Measurements from ENCODE around the gene C1orf35. TPM values are rescaled to one million over a fixed set of nuclear protein-coding genes. Genes with fewer than 3 reads are reported as not detected.

Gene C1orf35
- total and polyA plus RNA-seq, 9 of the 15 experiments (the other 6 are each of a cell fraction or from before 2014, with no cell fraction given) = 3.2 to 48.7 (median 12.5) TPM

- no peak for TF ChIP-seq DNMT1 (IDR thresholded peaks at IDR 0.05)
- TF ChIP-seq CREB1 (IDR thresholded peaks at IDR 0.05) = no peak
- no peak for TF ChIP-seq CREB1 (CRISPR knock-in tag; IDR thresholded peaks at IDR 0.05)
- no peak for TF ChIP-seq ZNF644 (tag; IDR thresholded peaks at IDR 0.05; ENCODE audit: low read depth)
- no peak for TF ChIP-seq FOXM1 (IDR thresholded peaks at IDR 0.05; ENCODE audit: low read depth)
- no peak for TF ChIP-seq FOXM1 (CRISPR knock-in tag; IDR thresholded peaks at IDR 0.05; ENCODE audit: low read depth)
- no peak for TF ChIP-seq HNRNPK (IDR thresholded peaks at IDR 0.05; ENCODE audit: low read depth, low read length, poor library complexity, severe bottlenecking)
- TF ChIP-seq TARDBP (IDR thresholded peaks at IDR 0.05) = no peak
- TF ChIP-seq ZNF347 (CRISPR knock-in tag; IDR thresholded peaks at IDR 0.05; ENCODE audit: low read depth) = no peak
- no peak for TF ChIP-seq PYGO2 (tag; IDR thresholded peaks at IDR 0.05)
- TF ChIP-seq PHTF2 (CRISPR knock-in tag; IDR thresholded peaks at IDR 0.05) = no peak
- no peak for TF ChIP-seq ZNF121 (CRISPR knock-in tag; conservative IDR thresholded peaks at IDR 0.05)
- TF ChIP-seq ZBTB2 (IDR thresholded peaks at IDR 0.05) = 0 out of 2 replicates have a peak, but pooled peaks have one; percentile 25
- peak in 1 of 2 experiments; percentile 43; a peak in 1 of 4 replicates for TF ChIP-seq HDAC1 (IDR thresholded peaks at IDR 0.05)
- TF ChIP-seq FOXP1 (CRISPR knock-in tag; IDR thresholded peaks at IDR 0.05) = 0 out of 2 replicates have a peak, but pooled peaks have one; percentile 20
- peak in 1 of 2 experiments; percentile 27; a peak in 1 of 4 replicates for TF ChIP-seq TBL1XR1 (IDR thresholded peaks at IDR 0.05; ENCODE audit: low read length in 2 of 2)
- TF ChIP-seq SREBF1 (IDR thresholded peaks at IDR 0.05; ENCODE audit: borderline replicate concordance, low read depth, low read length) = no peak
- TF ChIP-seq BRCA1 (IDR thresholded peaks at IDR 0.05) = no peak
- TF ChIP-seq BRCA1 (CRISPR knock-in tag; IDR thresholded peaks at IDR 0.05) = 0 out of 2 replicates have a peak, but pooled peaks have one; percentile 41
- TF ChIP-seq RB1 (IDR thresholded peaks at IDR 0.05; ENCODE audit: low read depth) = no peak
- TF ChIP-seq ZNF511 (CRISPR knock-in tag; IDR thresholded peaks at IDR 0.05) = peak; percentile 78; the same call in 1 of the 2 replicates
- peak; percentile 83 for TF ChIP-seq NFIC (IDR thresholded peaks at IDR 0.05)
- TF ChIP-seq KAT7 (CRISPR knock-in tag; IDR thresholded peaks at IDR 0.05; ENCODE audit: borderline replicate concordance) = 0 out of 2 replicates have a peak, but pooled peaks have one; percentile 37
- TF ChIP-seq MEF2A (IDR thresholded peaks at IDR 0.05; ENCODE audit: control insufficient read depth, low read depth, low read length) = no peak
- TF ChIP-seq RAD51 (IDR thresholded peaks at IDR 0.05; ENCODE audit: borderline replicate concordance, low read depth) = 0 out of 2 replicates have a peak, but pooled peaks have one; percentile 16
- TF ChIP-seq EGR1 (conservative IDR thresholded peaks at IDR 0.05) = 0 out of 2 replicates have a peak, but pooled peaks have one; percentile 20
- peak; percentile 17 to 49 for TF ChIP-seq E2F6 (IDR thresholded peaks at IDR 0.05; ENCODE audit: borderline replicate concordance in 1 of 2, extremely low read depth in 1 of 2, insufficient read depth in 1 of 2, insufficient read length in 1 of 2, low read depth in 1 of 2, low read length in 1 of 2, poor library complexity in 1 of 2, severe bottlenecking in 1 of 2)
Measured at GRCh38 chr1:228141226-228142044, 38.3 kb upstream of the C1orf35 start (continued).
